Measurements from ENCODE around the gene HTT. TPM values are rescaled to one million over a fixed set of nuclear protein-coding genes. Genes with fewer than 3 reads are reported as not detected.

HTT gene
- total and polyA plus RNA-seq, 9 donors, result 13.3 to 63.2 (median 38.6) TPM

GRCh38 chr4:3096202-3096601 lies 21.7 kb downstream of the HTT start:
- 97 to 98% (median 97%) methylated on average over 3 of the region's 3 CpGs for WGBS, 3 donors
- no peak overlapping the region for H3K4me3 ChIP-seq
- no peaks in the 10 kb centered on the region for H3K4me1 ChIP-seq (ENCODE audit: insufficient read depth)
- H3K27ac ChIP-seq, result no peak overlapping the region
- H3K27me3 ChIP-seq, result no peaks in the 10 kb centered on the region
- intact Hi-C loops (cut with DNase I), result no loop called here
- no peaks in the 10 kb centered on the region for H3K36me3 ChIP-seq
- H3K9me3 ChIP-seq, result no peaks in the 10 kb centered on the region
- no peak for DNase-seq
- TF ChIP-seq CTCF (IDR thresholded peaks at IDR 0.05) (no peak), POLR2A (IDR thresholded peaks at IDR 0.05) (no peak), EP300 (IDR thresholded peaks at IDR 0.05) (no peak)

GRCh38 chr4:3098346-3098745 lies 23.9 kb downstream of the HTT start:
- H3K9me3 ChIP-seq, result no peaks in the 10 kb centered on the region
- TF ChIP-seq EP300 (IDR thresholded peaks at IDR 0.05), result no peak
- no peak for TF ChIP-seq CTCF (IDR thresholded peaks at IDR 0.05)
- TF ChIP-seq POLR2A (IDR thresholded peaks at IDR 0.05), result no peak
- H3K4me1 ChIP-seq (ENCODE audit: insufficient read depth), result peaks cover 7% of the 10 kb centered on the region
- no peak overlapping the region for H3K4me3 ChIP-seq
- no peak for DNase-seq
- H3K27ac ChIP-seq, result no peak overlapping the region
- H3K27me3 ChIP-seq, result no peaks in the 10 kb centered on the region
- WGBS, 3 donors, result 55 to 67% (median 58%) methylated on average over 2 of the region's 2 CpGs
- intact Hi-C loops (cut with DNase I), result no loop called here
- H3K36me3 ChIP-seq, result no peaks in the 10 kb centered on the region

GRCh38 chr4:3106339-3107186 lies 32.1 kb downstream of the HTT start:
- Histone ChIP-seq H3K4me3 (no peak overlapping the region), H3K36me3 (no peaks in the 10 kb centered on the region), H3K27ac (no peak overlapping the region), H3K9me3 (no peaks in the 10 kb centered on the region), H3K4me1 (ENCODE audit: insufficient read depth) (peaks cover 13% of the 10 kb centered on the region), H3K27me3 (no peaks in the 10 kb centered on the region)
- intact Hi-C loops (cut with DNase I), result loop anchor here in 3 of 4 donors (5.0 to 10.0 kb wide), 3 partner anchors 236 to 338 kb away; partner anchors contain the start of gene HGFAC (in 2 of the 3)
- DNase-seq, result peak; percentile 79 to 89 (median 88)
- TF ChIP-seq EP300 (IDR thresholded peaks at IDR 0.05), result no peak
- peak; percentile 84 to 89 (median 84) for TF ChIP-seq CTCF (IDR thresholded peaks at IDR 0.05)
- TF ChIP-seq POLR2A (IDR thresholded peaks at IDR 0.05), result no peak
- WGBS, 3 donors, result 7 to 11% (median 8%) methylated on average over 7 of the region's 7 CpGs

- 65 to 84% (median 69%) methylated on average over 5 of the region's 5 CpGs for WGBS, 3 donors
- H3K27me3 ChIP-seq, result no peaks in the 10 kb centered on the region
- no peaks in the 10 kb centered on the region for H3K9me3 ChIP-seq
- intact Hi-C loops (cut with DNase I), result loop anchor here in 3 of 4 donors (5.0 to 10.0 kb wide), 3 partner anchors 235 to 338 kb away; partner anchors contain the start of gene HGFAC (in 2 of the 3)
- no peak overlapping the region for H3K4me3 ChIP-seq
- no peak for DNase-seq
- peaks cover 15% of the 10 kb centered on the region for H3K4me1 ChIP-seq (ENCODE audit: insufficient read depth)
- no peaks in the 10 kb centered on the region for H3K36me3 ChIP-seq
- no peak overlapping the region for H3K27ac ChIP-seq
- TF ChIP-seq POLR2A (IDR thresholded peaks at IDR 0.05), result no peak
- TF ChIP-seq CTCF (IDR thresholded peaks at IDR 0.05), result no peak
- no peak for TF ChIP-seq EP300 (IDR thresholded peaks at IDR 0.05)
These were observed 32.8 kb downstream of the HTT start for GRCh38 chr4:3107271-3107670.
